Epithelial cell of proximal tubule (primary cell): ENCODE results near the gene DPYD. TPM values are rescaled to one million over a fixed set of nuclear protein-coding genes. Genes with fewer than 3 reads are reported as not detected.

ENCODE experiments used
- DNase-seq: peaks from one replicate; pipeline ENCODE4 v3.0.0-alpha.2; 2011; ENCODE audit warnings: low read depth
- H3K4me3 ChIP-seq: 2 replicates; pipeline ENCODE4 v1.5.1; 2011; ENCODE audit warnings: low read depth, mild to moderate bottlenecking, low read length
- total RNA-seq: library from RNA; depleted of rRNA; stranded (reverse); fragments of >200 nt; gene quantifications from 2 replicates; pipeline ENCODE4 v1.2.3, GENCODE V29; 2015
- TF ChIP-seq, protein P1 (sequence below): conservative IDR thresholded peaks from 2 replicates; pipeline ENCODE4 v1.5.1; 2012; ENCODE audit warnings: low read depth, mild to moderate bottlenecking, low read length

The DPYD gene
- total RNA-seq, 1 donor from 2014 or later: 5.1 TPM

DNA sequence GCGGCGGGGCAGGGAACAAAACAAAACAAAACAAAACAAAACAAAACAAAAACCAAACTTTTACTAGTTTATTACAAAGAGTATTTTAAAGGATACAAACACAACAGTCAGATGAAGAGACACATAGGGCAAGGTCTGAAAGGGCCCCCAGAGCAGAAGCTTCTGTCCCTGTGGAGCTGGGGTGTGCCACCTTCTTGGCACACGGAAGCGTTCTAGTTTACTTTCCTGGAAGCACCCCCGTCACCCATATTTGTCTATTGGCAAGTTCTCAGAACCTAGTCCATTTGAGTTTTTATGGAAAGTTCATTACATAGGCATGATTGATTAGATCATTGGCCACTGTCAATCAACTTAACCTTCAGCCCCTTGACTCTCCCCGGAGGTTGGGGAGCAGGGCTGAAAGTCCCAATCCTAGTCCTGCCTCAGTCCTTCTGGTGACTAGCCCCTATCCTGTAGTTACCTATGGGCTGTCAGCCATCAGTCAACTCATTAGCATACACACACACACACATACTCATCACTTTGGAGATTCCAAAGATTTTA, 380.4 kb downstream of the DPYD start:
- no peak for DNase-seq
- TF ChIP-seq, protein P1, sequence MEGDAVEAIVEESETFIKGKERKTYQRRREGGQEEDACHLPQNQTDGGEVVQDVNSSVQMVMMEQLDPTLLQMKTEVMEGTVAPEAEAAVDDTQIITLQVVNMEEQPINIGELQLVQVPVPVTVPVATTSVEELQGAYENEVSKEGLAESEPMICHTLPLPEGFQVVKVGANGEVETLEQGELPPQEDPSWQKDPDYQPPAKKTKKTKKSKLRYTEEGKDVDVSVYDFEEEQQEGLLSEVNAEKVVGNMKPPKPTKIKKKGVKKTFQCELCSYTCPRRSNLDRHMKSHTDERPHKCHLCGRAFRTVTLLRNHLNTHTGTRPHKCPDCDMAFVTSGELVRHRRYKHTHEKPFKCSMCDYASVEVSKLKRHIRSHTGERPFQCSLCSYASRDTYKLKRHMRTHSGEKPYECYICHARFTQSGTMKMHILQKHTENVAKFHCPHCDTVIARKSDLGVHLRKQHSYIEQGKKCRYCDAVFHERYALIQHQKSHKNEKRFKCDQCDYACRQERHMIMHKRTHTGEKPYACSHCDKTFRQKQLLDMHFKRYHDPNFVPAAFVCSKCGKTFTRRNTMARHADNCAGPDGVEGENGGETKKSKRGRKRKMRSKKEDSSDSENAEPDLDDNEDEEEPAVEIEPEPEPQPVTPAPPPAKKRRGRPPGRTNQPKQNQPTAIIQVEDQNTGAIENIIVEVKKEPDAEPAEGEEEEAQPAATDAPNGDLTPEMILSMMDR: no peak
- no peak overlapping the region for H3K4me3 ChIP-seq

DNA sequence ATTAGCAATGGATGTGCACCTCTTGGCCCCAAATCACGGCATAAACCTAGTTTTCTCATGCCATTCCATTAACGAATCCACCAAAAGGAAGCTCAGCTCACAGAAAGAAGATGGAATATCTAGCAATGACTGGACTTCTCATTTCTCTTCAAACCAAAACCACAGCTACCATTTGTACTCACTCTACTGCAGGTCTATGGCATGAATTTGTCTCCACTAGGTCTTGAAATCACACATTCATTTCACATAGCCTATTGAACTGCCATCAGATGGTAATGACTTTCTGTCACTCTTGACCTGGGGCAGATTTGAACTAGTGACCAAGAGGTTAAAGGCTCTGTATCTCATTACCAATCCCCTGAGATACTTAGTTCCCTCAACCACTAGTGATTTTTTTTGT, 382.7 kb downstream of the DPYD start:
- TF ChIP-seq, protein P1: no peak
- no peak for DNase-seq
- H3K4me3 ChIP-seq: no peak overlapping the region

DNA sequence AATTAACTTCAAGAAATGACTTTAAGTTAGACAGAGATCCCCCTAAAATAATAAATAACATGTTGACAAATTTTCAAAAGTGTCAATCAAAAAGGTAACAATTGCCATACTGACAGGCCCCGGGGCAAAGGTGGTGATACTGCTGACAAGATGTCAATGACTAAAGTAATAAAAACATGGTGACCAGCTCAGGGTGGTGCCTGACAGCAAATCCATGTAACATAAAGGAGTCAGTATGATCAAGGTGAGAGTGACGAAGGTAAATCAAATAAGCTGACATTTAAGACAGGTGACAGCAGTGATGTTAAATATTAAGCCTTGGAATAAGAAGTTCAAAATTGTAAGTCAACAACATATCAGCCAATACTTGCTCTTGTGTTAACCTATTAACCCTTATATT, 387.5 kb downstream of the DPYD start:
- TF ChIP-seq, protein P1: no peak
- no peak for DNase-seq
- no peak overlapping the region for H3K4me3 ChIP-seq

DNA sequence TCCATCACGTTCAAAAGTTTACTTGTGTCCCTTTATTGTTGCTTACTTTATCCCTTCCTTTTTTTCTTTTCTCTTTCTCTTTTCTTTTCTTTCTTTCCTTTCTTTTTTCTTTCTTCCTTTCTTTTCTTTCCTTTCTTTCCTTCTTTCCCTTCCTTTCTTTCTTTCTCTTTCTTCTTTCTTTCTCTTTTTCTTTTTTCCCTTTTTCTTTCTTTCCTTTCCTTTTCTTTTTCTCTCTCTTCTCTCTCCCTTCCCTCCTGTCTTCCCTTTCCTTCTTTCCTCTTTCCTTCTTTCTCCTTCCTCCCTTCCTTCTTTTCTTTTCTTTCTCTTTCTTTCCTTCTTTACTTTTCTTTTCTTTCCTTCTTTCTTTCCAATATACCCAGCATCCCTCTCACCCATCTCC, 391.2 kb downstream of the DPYD start:
- TF ChIP-seq, protein P1: no peak
- H3K4me3 ChIP-seq: no peak overlapping the region
- no peak for DNase-seq

DNA sequence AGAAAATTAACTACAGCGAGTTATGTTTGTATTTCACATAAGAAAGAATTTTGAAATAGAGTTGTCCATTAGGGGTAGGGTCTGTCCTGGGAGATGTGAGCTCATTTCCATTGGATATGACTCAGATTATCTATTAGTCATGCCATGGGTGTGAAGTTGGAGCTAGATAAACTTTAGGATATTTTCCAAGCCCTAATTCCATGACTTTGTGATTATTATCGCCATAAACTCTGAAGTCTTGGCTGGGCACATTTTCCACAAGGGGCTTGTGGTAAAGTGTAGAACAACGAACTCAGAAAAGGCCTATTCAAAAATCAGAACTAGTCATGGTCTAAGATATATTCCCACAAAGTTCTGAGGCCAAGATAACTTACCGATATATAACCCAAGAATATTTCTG, 396.6 kb downstream of the DPYD start:
- no peak overlapping the region for H3K4me3 ChIP-seq
- TF ChIP-seq, protein P1: no peak
- DNase-seq: no peak

DNA sequence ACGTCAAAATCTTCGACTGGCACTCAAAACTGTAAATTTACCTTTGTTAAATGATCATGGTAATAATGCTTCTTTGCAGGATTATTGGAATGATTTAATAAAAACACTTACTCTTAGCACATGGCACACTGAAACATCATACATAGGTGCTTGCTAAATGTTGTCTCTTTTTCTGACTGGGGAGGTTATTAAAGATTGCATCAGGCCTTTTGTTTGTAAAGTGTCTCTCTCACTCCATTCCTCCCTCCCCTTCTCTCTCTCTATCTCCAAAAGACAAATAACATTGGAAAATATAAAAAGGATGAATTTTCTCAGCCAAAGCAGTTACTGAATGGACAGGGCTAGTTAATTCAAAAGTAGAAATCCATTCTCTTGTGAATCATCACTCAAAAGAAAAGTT, 404.2 kb downstream of the DPYD start:
- TF ChIP-seq, protein P1: no peak
- DNase-seq: no peak
- H3K4me3 ChIP-seq: no peak overlapping the region

DNA sequence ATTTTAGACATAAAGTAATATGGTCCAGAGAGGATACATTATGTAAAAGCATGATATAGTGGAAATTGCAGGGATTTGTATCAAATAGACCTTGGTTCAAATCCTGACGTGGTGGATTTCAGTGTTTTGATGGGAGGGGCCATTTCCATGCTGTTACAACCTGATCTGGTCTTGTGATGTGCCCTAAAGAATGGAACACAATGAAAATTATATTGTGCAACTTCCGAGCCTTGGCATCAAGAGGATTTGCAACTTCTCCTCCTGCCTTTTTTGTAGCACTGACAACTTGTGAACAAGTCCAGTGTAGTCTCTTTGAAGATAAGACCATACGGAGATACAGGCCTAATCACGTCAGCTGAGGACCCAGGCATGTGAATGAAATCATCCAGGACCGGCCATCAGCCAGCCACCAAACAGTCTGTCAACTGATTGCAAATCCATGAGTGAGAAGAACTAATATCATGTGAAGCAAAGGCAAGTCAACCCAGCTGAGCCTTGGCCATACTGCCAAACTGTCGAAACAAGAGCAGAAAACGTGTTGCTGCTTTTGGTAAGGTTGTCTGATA, 412.1 kb downstream of the DPYD start:
- TF ChIP-seq, protein P1: no peak
- no peak overlapping the region for H3K4me3 ChIP-seq
- DNase-seq: no peak
